ENCODE measurements around the gene PTPRM.

Gene PTPRM

GRCh38 chr18:7908681-7909299, 341.7 kb downstream of the PTPRM start:
- Histone ChIP-seq H3K36me3 (no peaks in the 10 kb centered on the region), H3K27ac (no peak overlapping the region), H3K27me3 (no peaks in the 10 kb centered on the region), H3K9me3 (no peaks in the 10 kb centered on the region), H3K4me3 (ENCODE audit: low read depth in 1 of 2, low read length in 1 of 2) (no peak overlapping the region), H3K4me1 (ENCODE audit: control insufficient read depth in 1 of 2, insufficient read depth in 1 of 2, low read depth in 1 of 2, low read length in 1 of 2) (no peaks in the 10 kb centered on the region)
- no peak for TF ChIP-seq CTCF (IDR thresholded peaks at IDR 0.05)

GRCh38 chr18:7914834-7915670, 347.9 kb downstream of the PTPRM start:
- no peaks in the 10 kb centered on the region for H3K9me3 ChIP-seq

GRCh38 chr18:7918701-7919100, 351.6 kb downstream of the PTPRM start:
- Histone ChIP-seq H3K9me3 (no peaks in the 10 kb centered on the region), H3K27me3 (no peaks in the 10 kb centered on the region), H3K36me3 (no peaks in the 10 kb centered on the region), H3K4me1 (ENCODE audit: control insufficient read depth in 1 of 2, insufficient read depth in 1 of 2, low read depth in 1 of 2, low read length in 1 of 2) (no peaks in the 10 kb centered on the region), H3K27ac (no peak overlapping the region), H3K4me3 (ENCODE audit: low read depth in 1 of 2, low read length in 1 of 2) (no peak overlapping the region)
- TF ChIP-seq CTCF (IDR thresholded peaks at IDR 0.05) = no peak

More at GRCh38 chr18:7914834-7915670, 347.9 kb downstream of the PTPRM start:
- H3K4me1 ChIP-seq (ENCODE audit: control insufficient read depth in 1 of 2, insufficient read depth in 1 of 2, low read depth in 1 of 2, low read length in 1 of 2) = no peaks in the 10 kb centered on the region
- H3K4me3 ChIP-seq (ENCODE audit: low read depth in 1 of 2, low read length in 1 of 2) = no peak overlapping the region
- no peak overlapping the region for H3K27ac ChIP-seq
- no peak for TF ChIP-seq CTCF (IDR thresholded peaks at IDR 0.05)
- H3K36me3 ChIP-seq = no peaks in the 10 kb centered on the region
- no peaks in the 10 kb centered on the region for H3K27me3 ChIP-seq

- H3K9me3 ChIP-seq = no peaks in the 10 kb centered on the region
- no peak overlapping the region for H3K27ac ChIP-seq
- no peaks in the 10 kb centered on the region for H3K27me3 ChIP-seq
- no peak overlapping the region for H3K4me3 ChIP-seq (ENCODE audit: low read depth in 1 of 2, low read length in 1 of 2)
- no peaks in the 10 kb centered on the region for H3K4me1 ChIP-seq (ENCODE audit: control insufficient read depth in 1 of 2, insufficient read depth in 1 of 2, low read depth in 1 of 2, low read length in 1 of 2)
- no peaks in the 10 kb centered on the region for H3K36me3 ChIP-seq
- TF ChIP-seq CTCF (IDR thresholded peaks at IDR 0.05) = no peak
Measured at GRCh38 chr18:7919565-7919964, 352.4 kb downstream of the PTPRM start.

- Histone ChIP-seq H3K9me3 (no peaks in the 10 kb centered on the region), H3K27ac (no peak overlapping the region), H3K4me1 (ENCODE audit: control insufficient read depth in 1 of 2, insufficient read depth in 1 of 2, low read depth in 1 of 2, low read length in 1 of 2) (no peaks in the 10 kb centered on the region), H3K4me3 (ENCODE audit: low read depth in 1 of 2, low read length in 1 of 2) (no peak overlapping the region), H3K27me3 (no peaks in the 10 kb centered on the region), H3K36me3 (no peaks in the 10 kb centered on the region)
- TF ChIP-seq CTCF (IDR thresholded peaks at IDR 0.05) = no peak
Measured at GRCh38 chr18:7921938-7922587, 354.9 kb downstream of the PTPRM start.

Measured in neutrophil (primary cell).